GM18498 (cell line): ENCODE measurements around the gene NKX2-8.

Experiments used
- ATAC-seq: cut with Tn5 transposase; IDR thresholded peaks from one replicate; pipeline ENCODE4 v1.9.1; 2021; ENCODE audit warnings: mild to moderate bottlenecking, moderate library complexity; ENCODE audit not compliant: unreplicated experiment

Gene NKX2-8

GRCh38 chr14:36582011-36582873 lies at the start of gene NKX2-8:
Gene NKX2-8, minus strand, starts transcription at chr14:36582614. Its CDS starts 225 bp downstream, at chr14:36582389.
- ATAC-seq: no peak

GRCh38 chr14:36627981-36628380 lies 45.6 kb upstream of the NKX2-8 start:
- no peak for ATAC-seq

- no peak for ATAC-seq
Measured at GRCh38 chr14:36626151-36626550, 43.7 kb upstream of the NKX2-8 start.

GRCh38 chr14:36625436-36625835 lies 43.0 kb upstream of the NKX2-8 start:
- no peak for ATAC-seq

- no peak for ATAC-seq
Measured at GRCh38 chr14:36625014-36625413, 42.6 kb upstream of the NKX2-8 start.

- ATAC-seq: no peak
Measured at GRCh38 chr14:36619853-36620252, 37.4 kb upstream of the NKX2-8 start.

GRCh38 chr14:36619131-36619530 lies 36.7 kb upstream of the NKX2-8 start:
- no peak for ATAC-seq

GRCh38 chr14:36618641-36619040 lies 36.2 kb upstream of the NKX2-8 start:
- ATAC-seq: no peak

- no peak for ATAC-seq
Measured at GRCh38 chr14:36617824-36618223, 35.4 kb upstream of the NKX2-8 start.

GRCh38 chr14:36605506-36605857 lies 23.1 kb upstream of the NKX2-8 start:
- ATAC-seq: no peak

GRCh38 chr14:36604757-36605505 lies 22.5 kb upstream of the NKX2-8 start:
- peak; percentile 93 for ATAC-seq

GRCh38 chr14:36600431-36600830 lies 18.0 kb upstream of the NKX2-8 start:
- no peak for ATAC-seq

- ATAC-seq: no peak
Measured at GRCh38 chr14:36591482-36591881, 9.1 kb upstream of the NKX2-8 start.

GRCh38 chr14:36588788-36589187 lies 6.4 kb upstream of the NKX2-8 start:
- no peak for ATAC-seq

- no peak for ATAC-seq
Measured at GRCh38 chr14:36588119-36588518, 5.7 kb upstream of the NKX2-8 start.

GRCh38 chr14:36585100-36585499 lies 2.7 kb upstream of the NKX2-8 start:
- ATAC-seq: no peak

- ATAC-seq: no peak
Measured at GRCh38 chr14:36583893-36584811, 1.7 kb upstream of the NKX2-8 start.

- no peak for ATAC-seq
Measured at GRCh38 chr14:36583242-36583892, 953 bp upstream of the NKX2-8 start.

- no peak for ATAC-seq
Measured at GRCh38 chr14:36582874-36583241, 444 bp upstream of the NKX2-8 start.
